HG03064 (cell line): ENCODE measurements around the gene DDIT3.

Experiments
- ATAC-seq: cut with Tn5 transposase; IDR thresholded peaks from one replicate; pipeline ENCODE4 v1.9.1; 2021; ENCODE audit warnings: low read depth; ENCODE audit not compliant: unreplicated experiment

DDIT3 gene

GRCh38 chr12:57548013-57548315 is 27.6 kb upstream of the DDIT3 start:
- ATAC-seq: no peak

GRCh38 chr12:57547288-57548012 is 27.1 kb upstream of the DDIT3 start:
- no peak for ATAC-seq

DNA sequence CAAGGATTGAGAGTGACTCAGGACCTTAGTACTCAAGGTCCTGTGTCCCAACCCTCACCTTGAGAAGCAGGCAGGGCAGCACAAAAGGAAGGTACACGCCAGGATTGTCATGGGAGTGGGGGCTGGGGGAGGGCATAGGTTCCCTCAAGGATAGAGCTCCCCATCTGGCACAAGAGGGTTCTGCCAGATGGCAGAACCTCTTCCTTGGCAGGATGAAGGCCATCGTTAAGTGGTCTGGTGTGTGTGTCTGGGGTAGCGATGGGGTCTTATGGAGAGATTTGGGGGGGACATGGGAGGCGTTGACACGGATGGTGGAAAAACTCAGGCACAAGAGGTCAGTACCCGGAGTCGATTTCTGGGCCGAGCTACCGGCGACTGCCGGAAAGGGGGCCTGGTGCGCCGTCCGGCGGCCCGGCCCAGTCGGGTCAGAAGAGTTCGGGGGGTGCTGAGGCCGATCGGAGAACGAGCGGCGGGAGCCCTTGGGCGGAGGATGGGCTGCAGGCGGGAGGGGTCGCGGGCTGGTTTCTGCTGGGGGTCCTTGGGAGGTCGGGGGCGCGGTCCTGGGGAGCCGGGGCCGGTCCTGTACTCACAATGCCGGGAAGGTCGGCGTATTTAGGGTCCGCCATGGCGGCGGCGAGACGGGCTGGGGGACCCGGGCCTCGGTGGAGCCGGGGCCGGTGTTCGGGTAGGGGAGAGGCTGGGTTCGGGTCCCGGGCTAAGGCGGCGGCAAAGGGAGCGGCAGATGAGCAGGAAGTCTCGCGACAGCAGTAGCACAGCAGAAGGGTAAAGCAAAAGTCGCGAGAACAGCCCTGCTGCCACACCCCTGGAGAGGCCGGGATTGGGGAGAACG is 26.3 kb upstream of the DDIT3 start, which contains the start of gene DCTN2:
Gene DCTN2 (minus strand): TSS at position 755 of the 850 bp plus-strand sequence. CDS start 129 bp downstream, at position 626.
- peak; percentile 95 for ATAC-seq

DNA sequence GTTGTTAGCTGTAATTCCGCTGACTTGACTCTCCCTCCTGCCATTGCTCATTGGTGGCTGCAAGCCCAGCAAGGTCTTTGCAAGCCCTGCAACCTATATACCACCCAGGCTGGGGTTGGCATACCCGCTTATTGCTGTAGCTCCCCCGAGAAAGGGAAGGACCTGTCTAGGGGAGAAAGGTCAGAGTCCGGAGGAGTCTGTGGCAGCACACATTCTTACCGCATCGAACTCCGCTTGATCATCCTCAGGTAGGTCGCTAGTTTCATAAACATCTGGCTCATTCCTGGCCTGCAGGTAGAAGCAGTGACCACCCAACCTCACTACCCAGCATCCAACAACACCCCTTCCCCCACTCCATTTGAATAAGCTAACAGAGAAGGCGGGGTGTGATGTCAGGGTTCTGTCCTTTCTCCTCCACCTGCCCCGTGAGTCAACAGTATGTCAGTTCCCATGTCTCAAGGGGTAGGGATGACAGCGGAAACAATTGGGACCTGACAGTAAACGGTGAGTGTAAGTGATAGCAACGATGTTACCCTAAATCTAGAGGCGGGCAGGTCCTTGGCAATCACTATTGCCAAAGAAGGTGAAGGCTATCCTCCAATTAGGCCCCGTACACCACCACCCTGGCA is 25.6 kb upstream of the DDIT3 start:
- ATAC-seq: no peak

GRCh38 chr12:57543581-57543980 is 23.3 kb upstream of the DDIT3 start:
- ATAC-seq: no peak

GRCh38 chr12:57541717-57542116 is 21.4 kb upstream of the DDIT3 start:
- no peak for ATAC-seq

DNA sequence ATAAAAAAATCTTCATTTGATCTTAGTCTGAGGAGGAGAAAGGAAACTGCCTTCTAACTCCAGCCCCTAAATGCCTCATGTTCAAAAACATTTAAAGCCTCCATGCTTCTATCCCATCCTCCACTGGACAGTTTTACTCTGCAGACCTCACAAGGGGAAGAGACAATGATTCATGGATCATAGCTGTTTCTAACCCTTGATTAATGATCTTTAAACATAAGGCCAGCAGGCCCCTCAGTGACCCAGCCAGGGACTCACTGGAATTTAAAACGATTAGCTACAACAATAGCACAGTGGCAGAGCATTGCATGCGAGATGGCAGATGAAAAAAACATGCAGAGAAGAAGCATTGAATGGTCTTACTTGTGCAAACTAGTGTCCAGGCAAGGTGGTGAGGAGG is 20.7 kb upstream of the DDIT3 start:
- no peak for ATAC-seq

GRCh38 chr12:57539134-57539768 is 18.9 kb upstream of the DDIT3 start:
- ATAC-seq: no peak

GRCh38 chr12:57536597-57536942 is 16.3 kb upstream of the DDIT3 start:
- ATAC-seq: no peak

DNA sequence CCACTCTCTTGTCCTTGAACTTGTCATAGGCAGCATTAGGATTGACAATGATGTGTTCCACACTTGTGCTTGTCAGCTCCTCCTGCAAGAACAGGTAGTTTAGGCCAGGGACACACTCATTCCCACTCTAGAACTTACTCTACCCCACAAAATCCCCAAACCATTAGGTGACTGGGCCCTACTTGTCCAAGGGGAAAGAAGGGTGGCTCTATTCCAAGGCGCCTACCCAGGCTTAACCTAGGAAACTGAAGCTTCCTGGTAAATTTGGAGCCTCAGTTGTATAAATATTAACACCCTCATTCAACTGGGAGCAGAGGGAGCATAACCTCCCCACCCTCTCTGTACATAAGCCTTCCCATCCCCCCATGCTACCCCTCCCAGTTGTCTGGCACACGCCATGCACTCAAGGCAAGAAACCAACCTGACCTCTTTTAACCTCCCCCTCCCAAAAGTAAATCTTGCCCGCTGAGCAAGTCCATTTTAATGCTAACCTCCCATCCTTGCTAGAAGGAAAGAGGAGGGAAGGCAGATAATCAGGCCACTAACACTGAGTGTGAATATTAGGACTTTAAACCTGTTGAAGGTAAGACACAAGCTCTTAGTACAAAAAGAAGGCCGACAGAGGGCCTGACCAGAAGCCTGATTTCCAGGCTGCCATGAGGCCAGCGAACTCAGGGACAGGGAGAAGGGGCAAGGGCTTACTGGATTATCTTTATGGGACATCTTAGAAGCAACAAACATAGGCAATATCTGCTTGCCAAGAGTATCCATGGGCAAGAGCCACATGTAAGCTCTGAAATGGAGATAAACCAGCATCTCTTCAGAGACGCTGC is 15.7 kb upstream of the DDIT3 start:
- no peak for ATAC-seq

- no peak for ATAC-seq
These were observed 14.8 kb upstream of the DDIT3 start for GRCh38 chr12:57534991-57535543.

DNA sequence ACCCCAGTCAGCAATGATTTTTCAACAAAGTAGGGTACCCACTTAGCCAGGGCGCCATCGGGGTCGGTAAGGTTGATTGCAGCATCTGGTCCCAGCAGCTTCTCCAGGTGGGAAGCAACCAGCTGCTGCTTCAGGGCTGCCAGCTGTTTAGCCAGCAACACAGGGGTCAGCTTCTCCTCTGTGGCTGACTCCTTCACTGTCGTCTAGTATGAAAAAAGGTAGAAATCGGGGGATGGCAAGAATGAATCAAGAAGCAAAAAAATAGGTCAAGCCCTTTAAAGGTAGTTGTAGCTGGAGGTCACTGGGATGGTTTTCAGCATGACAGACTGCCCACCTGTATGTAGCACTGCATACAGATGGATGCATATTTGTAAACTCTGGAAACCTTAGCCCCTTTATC is 13.9 kb upstream of the DDIT3 start:
- no peak for ATAC-seq

- ATAC-seq: no peak
These were observed 12.8 kb upstream of the DDIT3 start for GRCh38 chr12:57533108-57533507.

DNA sequence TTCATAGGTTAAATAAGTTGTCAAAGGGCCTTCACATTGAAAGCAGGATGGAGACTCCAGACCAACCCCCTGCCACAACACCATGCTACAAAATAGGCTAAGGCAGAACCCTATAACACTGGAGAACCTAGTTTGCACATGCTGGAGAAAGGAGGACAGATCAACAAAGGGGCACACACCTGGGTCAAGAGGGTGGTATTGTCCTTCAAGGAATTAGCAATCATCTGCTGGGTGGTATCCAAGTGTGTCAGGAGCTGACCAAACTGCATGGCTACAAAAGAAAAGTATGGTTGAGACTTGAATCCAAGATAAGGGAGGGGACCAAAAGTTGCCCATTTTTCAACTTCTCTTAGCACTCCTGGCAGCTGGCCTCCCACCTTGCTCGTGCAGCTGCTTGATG is 11.5 kb upstream of the DDIT3 start:
- ATAC-seq: no peak

DNA sequence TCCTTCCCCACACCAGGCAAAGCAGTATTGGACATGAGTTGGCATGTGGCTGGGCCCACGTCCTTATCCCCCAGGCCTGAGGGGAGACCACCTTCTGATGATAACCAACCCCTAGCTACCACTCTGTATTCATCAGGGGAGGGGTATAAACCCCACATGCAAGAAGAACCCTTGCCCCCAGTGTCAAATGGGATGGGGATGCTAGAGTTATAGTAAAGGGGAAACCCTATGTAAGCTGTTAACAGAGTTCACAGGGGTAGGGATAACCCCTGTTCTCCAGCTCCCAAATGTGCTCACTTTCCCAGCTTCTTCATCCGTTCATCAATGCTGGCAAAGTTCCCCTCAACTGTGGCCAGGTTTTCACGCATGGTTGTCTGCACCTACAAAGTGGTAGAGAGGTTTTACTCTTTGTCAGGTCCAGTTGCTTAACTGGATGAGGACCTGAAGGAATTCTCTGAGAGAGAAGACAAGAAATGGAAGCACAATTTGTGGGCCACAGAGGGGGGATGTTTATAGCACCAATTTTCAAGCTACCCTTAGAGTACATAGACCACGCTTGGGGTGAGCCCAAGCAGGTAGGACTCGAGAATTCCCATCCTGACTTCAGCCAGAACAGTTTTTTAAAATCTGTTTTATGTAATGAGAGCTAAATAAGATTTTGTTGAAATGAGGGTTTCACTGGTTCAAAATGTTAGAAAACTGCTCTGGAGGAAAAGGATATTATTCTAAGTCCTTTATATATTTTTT is 10.3 kb upstream of the DDIT3 start:
- ATAC-seq: no peak

GRCh38 chr12:57529831-57530230 is 9.5 kb upstream of the DDIT3 start:
- ATAC-seq: no peak

GRCh38 chr12:57528831-57529555 is 8.7 kb upstream of the DDIT3 start:
- ATAC-seq: no peak

DNA sequence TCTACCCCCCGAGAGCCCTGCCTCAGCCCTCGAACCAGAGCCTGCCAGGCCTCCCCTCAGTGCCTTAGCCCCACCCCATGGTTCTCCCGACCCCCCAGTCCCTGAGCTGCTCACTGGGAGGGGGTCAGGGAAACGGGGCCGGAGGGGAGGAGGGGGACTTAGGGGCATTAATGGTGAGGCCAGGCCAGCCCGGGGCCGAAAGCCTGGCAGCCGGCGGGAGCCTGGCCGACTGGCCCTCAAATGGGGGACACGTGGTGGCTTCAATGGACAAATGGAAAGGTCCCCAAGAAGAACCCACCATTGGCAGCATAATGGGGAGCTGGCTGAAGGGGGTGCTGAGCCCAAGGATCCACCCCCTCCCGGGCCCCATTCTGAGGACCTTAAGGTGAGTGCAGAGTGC is 7.9 kb upstream of the DDIT3 start:
- no peak for ATAC-seq

DNA sequence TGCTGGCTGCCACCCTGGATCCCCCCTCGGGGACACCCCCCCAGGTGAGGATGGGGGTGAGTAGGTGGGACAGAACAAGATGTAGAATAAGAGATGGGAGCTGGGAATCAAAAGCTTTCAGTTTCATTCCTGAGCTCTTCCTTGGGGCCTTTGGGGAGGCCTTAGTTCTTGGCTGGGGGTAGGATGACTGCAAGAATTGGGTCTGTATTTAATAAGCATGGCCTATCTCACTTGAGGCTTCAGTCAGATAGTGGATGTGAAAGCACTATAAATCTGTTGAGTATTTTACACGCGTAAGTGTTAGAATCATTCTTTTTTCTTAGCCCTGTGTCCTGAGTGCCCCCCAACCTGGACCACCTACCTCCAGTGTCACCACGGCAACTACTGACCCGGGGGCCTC is 6.9 kb upstream of the DDIT3 start:
- no peak for ATAC-seq
